Measurements from ENCODE around the gene MRPL58.

DNA sequence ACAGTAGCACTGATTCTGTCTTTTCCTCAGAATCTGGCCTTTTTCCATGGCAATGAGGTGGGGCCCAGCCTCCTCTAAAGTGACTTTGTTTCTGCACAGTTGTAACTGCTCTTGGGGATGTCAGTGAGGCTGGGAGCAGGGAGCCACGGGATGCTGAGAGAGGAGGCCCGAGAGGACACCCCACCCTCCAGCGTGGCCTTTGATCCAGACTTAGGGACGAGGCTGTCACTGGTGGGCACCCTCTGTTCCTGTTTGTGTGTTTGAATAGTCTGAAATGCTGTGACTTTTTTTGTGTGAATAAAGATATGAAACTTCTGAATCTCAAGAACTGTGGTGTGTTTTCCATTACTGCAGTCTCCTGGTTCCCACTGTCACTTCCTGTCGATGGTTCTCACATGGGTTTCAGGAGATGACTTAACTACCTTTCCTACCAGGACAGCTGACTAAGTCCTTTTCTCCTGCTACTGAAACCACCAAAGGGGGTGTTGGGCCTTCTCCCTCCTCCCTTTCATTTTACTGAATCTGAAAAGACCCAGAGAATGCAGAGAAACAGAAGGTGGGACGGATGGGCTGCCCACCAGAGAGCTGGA, 53.2 kb downstream of the MRPL58 start:
- TF ChIP-seq, protein P1, sequence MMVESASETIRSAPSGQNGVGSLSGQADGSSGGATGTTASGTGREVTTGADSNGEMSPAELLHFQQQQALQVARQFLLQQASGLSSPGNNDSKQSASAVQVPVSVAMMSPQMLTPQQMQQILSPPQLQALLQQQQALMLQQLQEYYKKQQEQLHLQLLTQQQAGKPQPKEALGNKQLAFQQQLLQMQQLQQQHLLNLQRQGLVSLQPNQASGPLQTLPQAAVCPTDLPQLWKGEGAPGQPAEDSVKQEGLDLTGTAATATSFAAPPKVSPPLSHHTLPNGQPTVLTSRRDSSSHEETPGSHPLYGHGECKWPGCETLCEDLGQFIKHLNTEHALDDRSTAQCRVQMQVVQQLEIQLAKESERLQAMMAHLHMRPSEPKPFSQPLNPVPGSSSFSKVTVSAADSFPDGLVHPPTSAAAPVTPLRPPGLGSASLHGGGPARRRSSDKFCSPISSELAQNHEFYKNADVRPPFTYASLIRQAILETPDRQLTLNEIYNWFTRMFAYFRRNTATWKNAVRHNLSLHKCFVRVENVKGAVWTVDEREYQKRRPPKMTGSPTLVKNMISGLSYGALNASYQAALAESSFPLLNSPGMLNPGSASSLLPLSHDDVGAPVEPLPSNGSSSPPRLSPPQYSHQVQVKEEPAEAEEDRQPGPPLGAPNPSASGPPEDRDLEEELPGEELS (CRISPR knock-in tag; IDR thresholded peaks at IDR 0.05), result no peak
- TF ChIP-seq TP53 (CRISPR knock-in tag; IDR thresholded peaks at IDR 0.05), result no peak
- TF ChIP-seq SMAD3 (CRISPR knock-in tag; IDR thresholded peaks at IDR 0.05; ENCODE audit: borderline replicate concordance), result no peak

All from WTC11 (cell line).